Prostate gland (tissue), 2 donors: ENCODE results near the gene C3orf80. TPM values are rescaled to one million over a fixed set of nuclear protein-coding genes. Genes with fewer than 3 reads are reported as not detected.

Experiments
- DNase-seq: peaks from one replicate; pipeline ENCODE4 v3.0.0-alpha.2; 2019; ENCODE audit warnings: low spot score
- H3K27ac ChIP-seq, 2 donors: fragments of 200-600 bp; sonication (generic); 2 replicates each; pipeline ENCODE4 v1.5.1; 2017 to 2019
- H3K27me3 ChIP-seq: fragments of 200-600 bp; sonication (generic); replicated peaks from 2 replicates; pipeline ENCODE4 v1.5.1; 2019; ENCODE audit not compliant: insufficient read depth
- H3K36me3 ChIP-seq, 2 donors: fragments of 200-600 bp; sonication (generic); 1 replicate in 1 of 2; 2 replicates in 1 of 2; pipeline versions ENCODE4 v1.5.1 to v1.8.1; 2017 to 2019
- H3K4me1 ChIP-seq: fragments of 200-600 bp; sonication (generic); replicated peaks from 2 replicates; pipeline ENCODE4 v1.5.1; 2019
- H3K4me3 ChIP-seq, 2 donors: fragments of 200-600 bp; sonication (generic); 2 replicates each; pipeline ENCODE4 v1.5.1; 2017 to 2019
- H3K9me3 ChIP-seq: fragments of 200-600 bp; sonication (generic); 2 replicates; pipeline ENCODE4 v1.5.1; 2017
- POLR2A ChIP-seq: fragments of 450-650 bp; IDR thresholded peaks from one replicate; pipeline ENCODE4 v1.6.1; 2016; ENCODE audit warnings: antibody characterized with exemption, mild to moderate bottlenecking
- POLR2AphosphoS5 ChIP-seq: sonication (generic); formaldehyde crosslinking; IDR thresholded peaks from one replicate; pipeline ENCODE4 v1.6.1; 2017; ENCODE audit warnings: antibody characterized with exemption
- WGBS: methylation state at CpG from one replicate; pipeline ENCODE4 v1.1.5; 2018; 5-methylcytosine and 5-hydroxymethylcytosine counted together
- intact Hi-C: fragments of 100-400 bp; cut with DNase I; formaldehyde crosslinking; loops from one replicate; pipeline ENCODE4 v1.14.2; 2022
- total RNA-seq, 2 donors: library from RNA; depleted of rRNA; stranded (reverse); fragments of >200 nt; gene quantifications; one replicate each; pipeline ENCODE4 v1.1.0, GENCODE V29; 2016
- TF ChIP-seq, protein P1 (sequence below), 4 experiments: fragments of 200-600 bp in 2 of 4; fragments of 450-650 bp in 2 of 4; sonication (generic) in 2 of 4; IDR thresholded peaks; 1 replicate in 3 of 4; 2 replicates in 1 of 4; pipeline ENCODE4 v1.5.1; 2016 to 2019; ENCODE audit warnings: antibody characterized with exemption in 4 of 4, mild to moderate bottlenecking in 2 of 4, moderate library complexity in 2 of 4

The C3orf80 gene
- total RNA-seq, 2 donors from 2014 or later, result 0.41 to 0.68 TPM

GRCh38 chr3:160260587-160261270, 35.5 kb downstream of the C3orf80 start:
- no peak for DNase-seq
- TF ChIP-seq POLR2AphosphoS5, result no peak
- TF ChIP-seq POLR2A, result no peak
- TF ChIP-seq, protein P1, sequence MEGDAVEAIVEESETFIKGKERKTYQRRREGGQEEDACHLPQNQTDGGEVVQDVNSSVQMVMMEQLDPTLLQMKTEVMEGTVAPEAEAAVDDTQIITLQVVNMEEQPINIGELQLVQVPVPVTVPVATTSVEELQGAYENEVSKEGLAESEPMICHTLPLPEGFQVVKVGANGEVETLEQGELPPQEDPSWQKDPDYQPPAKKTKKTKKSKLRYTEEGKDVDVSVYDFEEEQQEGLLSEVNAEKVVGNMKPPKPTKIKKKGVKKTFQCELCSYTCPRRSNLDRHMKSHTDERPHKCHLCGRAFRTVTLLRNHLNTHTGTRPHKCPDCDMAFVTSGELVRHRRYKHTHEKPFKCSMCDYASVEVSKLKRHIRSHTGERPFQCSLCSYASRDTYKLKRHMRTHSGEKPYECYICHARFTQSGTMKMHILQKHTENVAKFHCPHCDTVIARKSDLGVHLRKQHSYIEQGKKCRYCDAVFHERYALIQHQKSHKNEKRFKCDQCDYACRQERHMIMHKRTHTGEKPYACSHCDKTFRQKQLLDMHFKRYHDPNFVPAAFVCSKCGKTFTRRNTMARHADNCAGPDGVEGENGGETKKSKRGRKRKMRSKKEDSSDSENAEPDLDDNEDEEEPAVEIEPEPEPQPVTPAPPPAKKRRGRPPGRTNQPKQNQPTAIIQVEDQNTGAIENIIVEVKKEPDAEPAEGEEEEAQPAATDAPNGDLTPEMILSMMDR (IDR thresholded peaks at IDR 0.05), result no peak
- Histone ChIP-seq H3K4me3 (no peak overlapping the region), H3K27me3 (no peaks in the 10 kb centered on the region), H3K27ac (no peak overlapping the region), H3K9me3 (no peaks in the 10 kb centered on the region), H3K4me1 (no peaks in the 10 kb centered on the region), H3K36me3 (no peaks in the 10 kb centered on the region)
- intact Hi-C loops, result no loop called here
- WGBS, result 83% methylated on average over 7 of the region's 7 CpGs

DNA sequence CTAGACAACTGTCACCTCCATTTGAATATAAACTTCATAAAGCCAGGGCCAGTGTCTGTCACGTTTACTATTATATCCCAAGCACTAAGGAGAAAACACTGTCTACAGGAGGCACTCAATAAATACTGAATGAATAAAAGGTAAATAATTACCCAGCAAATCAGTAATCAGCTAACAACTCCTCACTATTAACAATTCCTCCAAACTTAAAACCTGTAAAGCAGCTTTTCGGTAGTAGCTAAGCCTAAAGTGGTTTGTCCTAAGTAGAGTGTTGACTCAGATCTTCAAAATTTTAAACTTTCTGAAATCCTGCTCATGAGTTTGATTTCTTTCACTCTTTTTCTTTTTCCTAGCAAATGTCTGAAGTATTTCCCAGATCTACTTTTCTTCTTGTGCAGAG, 39.9 kb downstream of the C3orf80 start:
- Histone ChIP-seq H3K4me3 (no peak overlapping the region), H3K9me3 (no peaks in the 10 kb centered on the region), H3K27me3 (no peaks in the 10 kb centered on the region), H3K4me1 (no peaks in the 10 kb centered on the region), H3K27ac (no peak overlapping the region), H3K36me3 (no peaks in the 10 kb centered on the region)
- TF ChIP-seq, protein P1 (IDR thresholded peaks at IDR 0.05), result no peak
- no peak for TF ChIP-seq POLR2A
- TF ChIP-seq POLR2AphosphoS5, result no peak
- WGBS, result 47% methylated on average over 2 of the region's 2 CpGs
- intact Hi-C loops, result no loop called here
- DNase-seq, result no peak

Other genes with a start within 250 kb of the C3orf80 start
- gene IL12A, start 236.6 kb upstream of the C3orf80 start, total RNA-seq, result 1 to 10 TPM; 1.3 TPM
- gene IFT80, start 173.8 kb downstream of the C3orf80 start, total RNA-seq, result 10 to 100 TPM; 16.1 to 43.3 TPM
- 10 to 100 TPM; 13.8 to 40.4 TPM for gene SMC4, start 174.2 kb downstream of the C3orf80 start, total RNA-seq
- gene TRIM59, start 224.4 kb downstream of the C3orf80 start, total RNA-seq, result 10 to 100 TPM in 1 of 2 donors, 1 to 10 TPM in 1; 3.2 to 11.4 TPM